ENCODE measurements around the gene ACAD8. TPM values are rescaled to one million over a fixed set of nuclear protein-coding genes. Genes with fewer than 3 reads are reported as not detected.

ACAD8 gene
- total RNA-seq, 1 experiment from 2014 or later, result 34.8 TPM

- BruUV-seq (replicated peaks), result no TSS peak
- intact Hi-C loops (cut with micrococcal nuclease; ENCODE audit: unreplicated experiment), result no loop called here
- DNase-seq (ENCODE audit: low spot score), result no peak
- H3K27ac ChIP-seq (ENCODE audit: low read depth, low read length, poor library complexity, severe bottlenecking), result no peak overlapping the region
- H3K4me3 ChIP-seq (ENCODE audit: low read depth, low read length, poor library complexity, severe bottlenecking), result no peak overlapping the region
- no peaks in the 10 kb centered on the region for H3K36me3 ChIP-seq (ENCODE audit: insufficient read depth, low read length, poor library complexity, severe bottlenecking)
- no peaks in the 10 kb centered on the region for H3K27me3 ChIP-seq (replicated peaks; ENCODE audit: insufficient read depth, low read depth, low read length, poor library complexity)
- ChIA-PET CTCF (no interaction called here), POLR2A (ENCODE audit: low non-redundant PET) (no interaction called here)
- H3K9me3 ChIP-seq (ENCODE audit: low read depth, low read length, poor library complexity, severe bottlenecking), result no peaks in the 10 kb centered on the region
- TF ChIP-seq CTCF (conservative IDR thresholded peaks at IDR 0.05; ENCODE audit: low read depth, low read length) (no peak), EZH2 (IDR thresholded peaks at IDR 0.05; ENCODE audit: borderline replicate concordance, low read depth, low read length, poor library complexity, severe bottlenecking) (no peak)
- H3K4me1 ChIP-seq (ENCODE audit: insufficient read depth, low read length, poor library complexity, severe bottlenecking), result no peaks in the 10 kb centered on the region
Observed at GRCh38 chr11:134231958-134232659, 21.3 kb upstream of the ACAD8 start.

GRCh38 chr11:134233729-134234179, 19.6 kb upstream of the ACAD8 start:
- no peaks in the 10 kb centered on the region for H3K9me3 ChIP-seq (ENCODE audit: low read depth, low read length, poor library complexity, severe bottlenecking)
- no peaks in the 10 kb centered on the region for H3K27me3 ChIP-seq (replicated peaks; ENCODE audit: insufficient read depth, low read depth, low read length, poor library complexity)
- BruUV-seq (replicated peaks), result no TSS peak
- no peaks in the 10 kb centered on the region for H3K36me3 ChIP-seq (ENCODE audit: insufficient read depth, low read length, poor library complexity, severe bottlenecking)
- no peak overlapping the region for H3K4me3 ChIP-seq (ENCODE audit: low read depth, low read length, poor library complexity, severe bottlenecking)
- ChIA-PET POLR2A (ENCODE audit: low non-redundant PET) (no interaction called here), CTCF (no interaction called here)
- no peaks in the 10 kb centered on the region for H3K4me1 ChIP-seq (ENCODE audit: insufficient read depth, low read length, poor library complexity, severe bottlenecking)
- intact Hi-C loops (cut with micrococcal nuclease; ENCODE audit: unreplicated experiment), result no loop called here
- TF ChIP-seq CTCF (conservative IDR thresholded peaks at IDR 0.05; ENCODE audit: low read depth, low read length), result no peak
- no peak for TF ChIP-seq EZH2 (IDR thresholded peaks at IDR 0.05; ENCODE audit: borderline replicate concordance, low read depth, low read length, poor library complexity, severe bottlenecking)
- no peak overlapping the region for H3K27ac ChIP-seq (ENCODE audit: low read depth, low read length, poor library complexity, severe bottlenecking)
- DNase-seq (ENCODE audit: low spot score), result no peak

GRCh38 chr11:134235399-134235798, 18.0 kb upstream of the ACAD8 start:
- BruUV-seq (replicated peaks), result no TSS peak
- Histone ChIP-seq H3K4me3 (ENCODE audit: low read depth, low read length, poor library complexity, severe bottlenecking) (no peak overlapping the region), H3K27ac (ENCODE audit: low read depth, low read length, poor library complexity, severe bottlenecking) (no peak overlapping the region), H3K4me1 (ENCODE audit: insufficient read depth, low read length, poor library complexity, severe bottlenecking) (no peaks in the 10 kb centered on the region), H3K9me3 (ENCODE audit: low read depth, low read length, poor library complexity, severe bottlenecking) (no peaks in the 10 kb centered on the region), H3K36me3 (ENCODE audit: insufficient read depth, low read length, poor library complexity, severe bottlenecking) (peaks cover under 1% of the 10 kb centered on the region), H3K27me3 (replicated peaks; ENCODE audit: insufficient read depth, low read depth, low read length, poor library complexity) (no peaks in the 10 kb centered on the region)
- ChIA-PET CTCF (no interaction called here), POLR2A (ENCODE audit: low non-redundant PET) (no interaction called here)
- no peak for TF ChIP-seq CTCF (conservative IDR thresholded peaks at IDR 0.05; ENCODE audit: low read depth, low read length)
- no peak for TF ChIP-seq EZH2 (IDR thresholded peaks at IDR 0.05; ENCODE audit: borderline replicate concordance, low read depth, low read length, poor library complexity, severe bottlenecking)
- intact Hi-C loops (cut with micrococcal nuclease; ENCODE audit: unreplicated experiment), result no loop called here
- DNase-seq (ENCODE audit: low spot score), result no peak

All from A673 (cell line).